22Rv1 (cell line): ENCODE data around the gene MYMX.

ENCODE experiments used
- H3K27ac ChIP-seq: fragments of 450-650 bp; 2 replicates; pipeline ENCODE4 v1.5.1; 2017
- CTCF ChIP-seq: fragments of 450-650 bp; IDR thresholded peaks from 2 replicates; pipeline ENCODE4 v1.5.1; 2017; ENCODE audit warnings: mild to moderate bottlenecking
- ZFX ChIP-seq: fragments of 450-650 bp; IDR thresholded peaks from 2 replicates; pipeline ENCODE4 v1.6.1; 2017; ENCODE audit warnings: antibody characterized with exemption, borderline replicate concordance

The MYMX gene

GRCh38 chr6:44255871-44256774 is 39.4 kb downstream of the MYMX start:
- peak overlapping the region; percentile 91 for H3K27ac ChIP-seq
- TF ChIP-seq CTCF, result no peak
- no peak for TF ChIP-seq ZFX

GRCh38 chr6:44256775-44257024 is 40.0 kb downstream of the MYMX start:
- peak overlapping the region; percentile 91 for H3K27ac ChIP-seq
- TF ChIP-seq CTCF (no peak), ZFX (no peak)

GRCh38 chr6:44257025-44257752 is 40.5 kb downstream of the MYMX start, which contains the start of gene SLC35B2:
Gene SLC35B2 (minus strand): TSS chr6:44257528. CDS start chr6:44257410, 118 bp downstream.
- TF ChIP-seq CTCF, result peak; percentile 97
- no peak for TF ChIP-seq ZFX
- peak within 1 kb of the TSS; percentile 91 for H3K27ac ChIP-seq

- TF ChIP-seq ZFX, result no peak
- peak; percentile 66 for TF ChIP-seq CTCF
- peak overlapping the region; percentile 91 for H3K27ac ChIP-seq
These were observed 41.1 kb downstream of the MYMX start for GRCh38 chr6:44257753-44258324.

GRCh38 chr6:44258325-44258863 is 41.7 kb downstream of the MYMX start:
- TF ChIP-seq CTCF (no peak), ZFX (no peak)
- H3K27ac ChIP-seq, result peak overlapping the region; percentile 91

- H3K27ac ChIP-seq, result peak overlapping the region; percentile 91; the same call in 1 of the 2 replicates
These were observed 42.2 kb downstream of the MYMX start for GRCh38 chr6:44258921-44259320.

More at GRCh38 chr6:44258921-44259320, 42.2 kb downstream of the MYMX start:
- TF ChIP-seq CTCF (no peak), ZFX (no peak)
